Adipose tissue (tissue), 3 donors: ENCODE data around the gene IRX3. TPM values are rescaled to one million over a fixed set of nuclear protein-coding genes. Genes with fewer than 3 reads are reported as not detected.

Experiments used
- H3K27ac ChIP-seq: one replicate; pipeline ENCODE4 v1.5.1; 2013; ENCODE audit warnings: low read depth, low read length
- WGBS, 3 donors: extraction: QIAGEN DNeasy Blood & Tissue Kit; methylation state at CpG; one replicate each; pipeline ENCODE4 v1.1.7; 2013; 5-methylcytosine and 5-hydroxymethylcytosine counted together
- polyA plus RNA-seq, 3 donors: library from polyadenylated mRNA; stranded (reverse); fragments of 200-250 nt; gene quantifications; one replicate each; pipeline ENCODE4 v1.2.3, GENCODE V29; 2013
- donor health status: healthy with polysubstance abuse.
- donor health status: Bipolar disorder and iron deficiency.
- donor health status: healthy.

The IRX3 gene
- polyA plus RNA-seq, 3 donors: 1.4 to 2.9 (median 1.8) TPM

GRCh38 chr16:54245788-54246453 is 40.7 kb downstream of the IRX3 start:
- 83 to 96% (median 96%) methylated on average over 4 of the region's 4 CpGs for WGBS, 3 donors
- H3K27ac ChIP-seq: no peak overlapping the region

DNA sequence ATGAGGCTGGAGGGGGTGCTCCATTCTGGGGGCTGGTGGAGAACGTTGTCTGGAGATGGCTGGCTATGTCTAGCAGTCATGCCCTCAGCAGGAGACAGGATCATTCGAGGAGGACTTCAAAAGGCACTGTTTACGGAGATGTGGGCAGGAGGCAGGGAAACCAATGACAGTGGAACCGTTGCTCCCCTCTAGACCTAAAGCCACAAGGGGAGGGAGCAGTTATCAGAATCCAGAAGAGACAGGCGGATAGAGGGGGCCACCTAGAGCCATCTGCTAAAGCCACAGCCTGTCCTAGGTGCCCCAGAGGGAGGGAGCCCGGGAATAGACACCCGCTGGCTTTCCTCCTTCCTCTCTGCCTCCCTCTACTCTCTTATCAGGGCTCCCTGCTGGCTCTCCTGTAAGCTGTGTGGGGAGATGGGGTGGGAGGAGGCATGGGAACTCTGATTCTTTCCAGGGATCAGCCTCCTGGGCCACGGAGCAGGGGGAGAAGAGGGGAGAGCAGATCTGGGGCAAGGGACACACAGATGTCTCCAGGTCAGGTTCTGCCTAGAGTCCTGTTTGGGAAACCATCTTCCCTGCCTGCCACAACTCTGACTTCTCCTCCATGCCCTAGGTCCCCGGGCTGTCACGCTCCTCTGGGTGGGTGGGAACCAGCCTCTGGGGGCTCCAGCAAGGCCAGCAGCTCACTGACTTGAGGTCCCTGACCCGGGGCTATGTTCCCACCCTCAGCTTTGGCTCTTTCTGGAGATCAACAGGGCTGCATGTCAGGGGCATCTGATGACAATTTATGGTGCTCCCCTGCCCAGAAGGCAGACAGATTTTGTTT is 42.3 kb downstream of the IRX3 start:
- H3K27ac ChIP-seq: no peak overlapping the region
- WGBS, 3 donors: 30 to 36% (median 34%) methylated on average over 11 of the region's 11 CpGs

DNA sequence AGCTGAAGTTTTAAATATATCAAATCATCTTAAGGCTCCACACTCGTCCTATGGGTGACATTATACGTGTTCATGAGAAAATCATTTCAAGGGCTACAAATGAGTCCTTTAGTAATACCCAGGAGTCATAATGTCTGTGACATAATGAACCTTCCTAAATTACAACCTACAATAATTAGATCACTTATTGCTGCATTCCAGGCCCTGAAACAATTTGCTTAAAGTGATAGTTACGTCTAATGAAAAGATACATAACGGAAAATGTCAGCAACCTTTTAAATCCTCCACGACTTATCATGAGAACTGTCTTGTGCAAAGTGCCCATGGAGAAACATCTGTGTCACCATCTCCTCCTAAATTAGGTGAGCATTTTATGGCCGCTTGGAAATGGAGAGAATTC is 43.4 kb downstream of the IRX3 start:
- H3K27ac ChIP-seq: no peak overlapping the region
- 86 to 88% (median 87%) methylated on average over 6 of the region's 6 CpGs for WGBS, 3 donors

- H3K27ac ChIP-seq: no peak overlapping the region
- 70 to 91% (median 79%) methylated on average over 4 of the region's 4 CpGs for WGBS, 3 donors
These were observed 44.4 kb downstream of the IRX3 start for GRCh38 chr16:54242199-54242598.

DNA sequence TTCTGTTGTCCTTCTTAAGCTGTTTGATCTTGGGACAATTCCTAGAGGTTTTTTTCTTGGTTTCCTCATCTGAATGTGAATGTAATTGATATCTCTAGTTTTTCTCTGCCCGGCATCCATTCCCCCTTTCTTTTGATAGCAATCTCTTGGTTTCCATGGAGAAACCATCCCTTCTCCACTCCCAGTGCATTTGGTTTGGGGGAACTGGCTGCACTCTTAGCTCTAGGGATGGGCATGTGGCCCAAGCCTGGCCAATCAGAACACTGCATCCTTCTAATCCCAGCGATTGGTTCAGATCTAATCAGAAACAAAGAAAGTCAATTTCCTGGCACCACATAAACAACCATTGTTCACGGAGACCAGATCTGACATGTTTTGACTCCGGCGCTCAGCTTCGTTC is 45.1 kb downstream of the IRX3 start:
- no peak overlapping the region for H3K27ac ChIP-seq
- WGBS, 3 donors: 70 to 86% (median 85%) methylated on average over 6 of the region's 6 CpGs

DNA sequence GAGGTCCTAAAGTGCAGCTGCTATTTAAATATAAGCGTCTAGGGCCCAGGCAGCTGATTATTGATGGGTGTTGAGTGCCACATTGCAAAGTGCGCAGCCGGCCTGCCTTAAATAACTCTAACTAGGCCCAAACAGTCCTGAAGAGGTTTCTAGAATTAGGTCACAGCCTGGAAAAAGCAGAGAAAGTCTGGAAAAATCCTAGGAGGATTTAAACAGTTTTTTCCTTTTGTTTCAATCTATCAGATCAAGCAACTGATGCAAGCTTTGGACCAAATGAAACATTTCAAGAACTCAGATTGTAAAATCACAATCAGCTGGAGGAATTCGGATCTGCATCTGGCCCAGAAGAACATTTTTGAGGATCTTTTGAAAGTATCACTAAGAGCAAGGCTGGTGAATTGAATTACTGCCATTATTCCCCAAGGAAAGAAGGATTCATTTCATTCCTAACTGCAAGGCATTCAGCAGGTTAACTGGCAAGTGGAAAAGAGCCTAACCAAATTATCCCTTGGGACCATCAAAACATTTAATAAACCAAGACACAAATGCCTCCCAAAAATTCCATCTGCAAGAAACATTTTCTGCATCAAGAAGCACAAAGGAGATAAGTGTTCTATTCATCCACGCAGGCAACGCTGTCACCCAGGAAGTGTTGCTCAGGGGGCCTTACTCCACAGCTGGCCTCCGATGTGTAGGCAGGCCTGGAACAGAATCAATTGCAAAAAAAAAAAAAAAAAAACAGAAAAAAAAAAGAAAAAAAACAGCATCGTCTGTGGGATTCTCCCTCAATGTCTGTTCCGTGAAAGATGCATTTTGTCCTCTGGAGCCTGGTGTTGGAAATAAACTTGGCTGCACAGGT is 46.1 kb downstream of the IRX3 start:
- 56 to 81% (median 62%) methylated on average over 9 of the region's 9 CpGs for WGBS, 3 donors
- H3K27ac ChIP-seq: no peak overlapping the region

DNA sequence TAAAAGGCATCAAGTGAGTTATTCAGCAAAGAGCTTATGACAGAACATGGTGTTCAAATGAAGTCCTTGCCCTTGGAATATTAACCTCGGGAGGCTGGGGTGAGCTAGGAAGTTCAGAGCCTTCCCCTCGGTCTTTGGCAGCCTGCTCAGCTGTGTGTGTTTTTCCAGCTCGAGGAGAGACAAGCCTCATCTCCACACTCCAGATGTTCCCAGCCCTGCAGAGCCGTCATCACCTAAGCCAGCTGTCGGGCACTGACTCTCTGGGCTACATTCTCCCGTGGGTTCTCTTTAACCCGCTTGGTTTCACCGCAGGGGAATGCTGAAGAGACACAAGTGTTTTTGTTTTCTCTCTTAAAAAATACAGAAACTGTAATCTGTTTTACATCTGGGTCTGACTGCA is 47.1 kb downstream of the IRX3 start:
- no peak overlapping the region for H3K27ac ChIP-seq
- WGBS, 3 donors: 61 to 67% (median 65%) methylated on average over 8 of the region's 8 CpGs

DNA sequence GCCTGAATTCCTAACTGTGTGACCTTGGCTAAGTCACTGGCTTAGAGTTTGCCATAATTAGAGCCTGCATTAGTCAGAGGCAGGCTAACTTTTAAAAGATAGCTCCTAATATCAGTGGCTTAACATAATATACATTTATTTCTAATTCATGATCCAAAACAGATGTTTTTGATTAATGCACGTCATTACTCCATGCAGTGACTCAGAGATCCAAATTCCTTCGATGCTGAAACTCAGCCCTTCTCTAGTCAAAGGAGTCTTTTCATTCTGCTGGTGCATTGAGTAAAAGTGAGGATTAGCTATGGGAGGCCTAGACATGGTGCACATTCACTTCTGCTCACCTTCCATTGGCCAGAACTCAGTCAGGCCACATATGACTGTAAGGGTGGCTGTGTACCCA is 49.8 kb downstream of the IRX3 start:
- H3K27ac ChIP-seq: no peak overlapping the region
- 76 to 86% (median 77%) methylated on average over 2 of the region's 2 CpGs for WGBS, 3 donors

- WGBS, 3 donors: 47 to 67% (median 66%) methylated on average over 4 of the region's 4 CpGs
- no peak overlapping the region for H3K27ac ChIP-seq
These were observed 53.0 kb downstream of the IRX3 start for GRCh38 chr16:54233615-54234014.
